MCF 10A (cell line): ENCODE data around the gene EEF1A2. TPM values are rescaled to one million over a fixed set of nuclear protein-coding genes. Genes with fewer than 3 reads are reported as not detected.

ENCODE experiments used
- BruUV-seq: library from RNA; stranded (reverse); fragments of 400-500 nt; replicated peaks from 2 replicates; lab custom pipeline; 2021; lab: Mats Ljungman, UMichigan
- CTCF ChIA-PET: fragments of 300-600 bp; sonication (Branson Sonifier 250); formaldehyde crosslinking; extraction: SDS; loops from one replicate; lab custom pipeline; 2021; ENCODE audit warnings: antibody characterized with exemption, inconsistent platforms; lab: Yijun Ruan, JAX
- POLR2A ChIA-PET: fragments of 300-600, 350-650 bp; sonication (Branson Sonifier 250); formaldehyde crosslinking; extraction: SDS; loops from one replicate; lab custom pipeline; 2020; ENCODE audit warnings: antibody characterized with exemption, inconsistent platforms; lab: Yijun Ruan, JAX
- DNase-seq: peaks from one replicate; pipeline ENCODE4 v3.0.0-alpha.2; 2018; ENCODE audit not compliant: unreplicated experiment
- H3K27ac Mint-ChIP-seq: one replicate; pipeline ENCODE4 v1.8.0; 2022; ENCODE audit warnings: mild to moderate bottlenecking, low read depth, mixed read lengths; ENCODE audit not compliant: unreplicated experiment
- H3K27me3 Mint-ChIP-seq: one replicate; pipeline ENCODE4 v1.8.0; 2022; ENCODE audit warnings: mixed read lengths; ENCODE audit not compliant: insufficient read depth, unreplicated experiment
- H3K36me3 Mint-ChIP-seq: one replicate; pipeline ENCODE4 v1.8.0; 2022; ENCODE audit warnings: mild to moderate bottlenecking, moderate library complexity, mixed read lengths; ENCODE audit not compliant: insufficient read depth, unreplicated experiment
- H3K4me1 Mint-ChIP-seq: one replicate; pipeline ENCODE4 v1.8.0; 2022; ENCODE audit warnings: mixed read lengths; ENCODE audit not compliant: insufficient read depth, unreplicated experiment
- H3K4me3 Mint-ChIP-seq: one replicate; pipeline ENCODE4 v1.8.0; 2022; ENCODE audit warnings: mild to moderate bottlenecking, moderate library complexity, mixed read lengths; ENCODE audit not compliant: unreplicated experiment
- H3K9me3 Mint-ChIP-seq: one replicate; pipeline ENCODE4 v1.8.0; 2022; ENCODE audit warnings: mixed read lengths; ENCODE audit not compliant: unreplicated experiment
- CTCF ChIP-seq: fragments of 200-600 bp; IDR thresholded peaks from one replicate; pipeline ENCODE4 v1.8.0; 2022; ENCODE audit warnings: antibody characterized with exemption, mild to moderate bottlenecking; ENCODE audit not compliant: unreplicated experiment
- intact Hi-C: fragments of 100-400 bp; cut with micrococcal nuclease; formaldehyde crosslinking; loops from 2 replicates; pipeline ENCODE4 v1.14.1; 2022
- total RNA-seq: library from RNA; stranded (reverse); gene quantifications from 2 replicates; pipeline ENCODE4 v1.2.3, GENCODE V29; 2022

EEF1A2 gene
- total RNA-seq, 1 experiment from 2014 or later, result 3.3 TPM

DNA sequence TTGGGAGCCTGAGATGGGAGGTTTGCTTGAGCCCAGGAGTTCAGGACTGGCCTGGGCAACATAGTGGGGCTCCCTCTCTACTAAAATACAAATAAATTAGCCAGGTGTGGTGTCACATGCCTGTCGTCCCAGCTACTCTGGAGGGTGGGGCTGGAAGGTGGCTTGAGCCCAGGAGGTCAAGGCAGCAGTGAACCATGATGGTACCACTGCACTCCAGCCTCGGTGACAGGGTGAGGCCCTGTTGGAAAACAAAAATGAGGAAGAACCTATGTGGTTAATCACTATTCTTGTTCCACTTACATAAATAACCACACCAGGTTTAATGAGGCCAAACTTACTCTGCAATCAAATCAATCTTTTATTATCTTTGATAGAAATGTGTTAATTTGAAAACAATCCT is 27.1 kb upstream of the EEF1A2 start:
- intact Hi-C loops, result no loop called here
- no peak overlapping the region for H3K27ac Mint-ChIP-seq

GRCh38 chr20:63525185-63525584 is 26.3 kb upstream of the EEF1A2 start:
- Mint-ChIP-seq H3K27me3 (no peaks in the 10 kb centered on the region), H3K9me3 (no peaks in the 10 kb centered on the region), H3K36me3 (peaks cover 34% of the 10 kb centered on the region), H3K27ac (no peak overlapping the region), H3K4me3 (no peak overlapping the region), H3K4me1 (no peaks in the 10 kb centered on the region)
- DNase-seq, result no peak
- POLR2A ChIA-PET, result interaction anchor here (0.7 to 5.1 kb wide), 3 partner anchors 9 to 455 kb away, joined by 3 to 38 read pairs (median 3); partner anchors contain the start of gene PTK6
- intact Hi-C loops, result no loop called here
- CTCF ChIA-PET, result no interaction called here
- BruUV-seq, result no TSS peak
- no peak for TF ChIP-seq CTCF

More for the DNA sequence above, 27.1 kb upstream of the EEF1A2 start:
- Mint-ChIP-seq H3K9me3 (no peaks in the 10 kb centered on the region), H3K27me3 (no peaks in the 10 kb centered on the region), H3K36me3 (peaks cover 34% of the 10 kb centered on the region), H3K4me1 (no peaks in the 10 kb centered on the region), H3K4me3 (no peak overlapping the region)
- no peak for DNase-seq
- POLR2A ChIA-PET, result interaction anchor here (0.7 to 5.1 kb wide), 3 partner anchors 8 to 313 kb away, joined by 3 to 38 read pairs (median 4); partner anchors contain the start of gene PTK6
- no peak for TF ChIP-seq CTCF
- BruUV-seq, result no TSS peak
- CTCF ChIA-PET, result interaction anchor here (0.6 kb wide), 1 partner anchor 9 kb away, joined by 3 read pairs; no protein-coding TSS in a partner anchor

DNA sequence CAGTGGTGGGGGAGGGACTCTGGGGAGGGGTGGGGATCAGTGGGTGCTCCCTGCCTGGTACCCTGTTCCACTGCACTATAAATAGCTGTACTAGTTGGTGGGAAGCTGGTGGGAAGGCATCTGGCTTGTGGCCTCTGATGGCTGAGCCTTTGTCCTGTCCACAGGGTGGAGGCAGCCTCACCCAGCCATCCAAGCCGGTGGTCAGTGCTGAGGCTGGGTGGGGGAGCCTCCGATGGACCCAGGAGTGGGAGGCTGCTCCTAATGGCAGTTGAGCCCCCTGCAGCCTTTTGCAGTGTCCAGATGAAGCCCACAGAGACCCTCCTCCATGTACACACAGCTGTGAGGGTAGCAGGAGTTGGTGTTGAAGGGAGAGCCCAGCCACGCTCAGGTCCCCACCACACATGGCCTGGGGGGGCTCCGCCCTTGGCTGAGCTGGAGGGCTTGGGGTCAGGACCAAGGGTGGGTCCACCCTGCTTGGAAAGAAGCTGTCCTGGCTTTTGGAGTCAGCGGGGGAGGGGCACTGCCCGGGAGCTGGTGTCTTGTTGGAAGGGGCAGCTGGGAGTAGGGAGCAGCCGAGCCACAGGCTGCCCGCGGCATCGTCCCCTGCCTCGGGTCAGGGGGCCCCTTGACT is 24.2 kb upstream of the EEF1A2 start:
- peaks cover 34% of the 10 kb centered on the region for H3K36me3 Mint-ChIP-seq
- intact Hi-C loops, result no loop called here
- no peak for TF ChIP-seq CTCF
- H3K4me1 Mint-ChIP-seq, result no peaks in the 10 kb centered on the region
- no peak for DNase-seq
- no TSS peak for BruUV-seq
- no peak overlapping the region for H3K4me3 Mint-ChIP-seq
- no peak overlapping the region for H3K27ac Mint-ChIP-seq
- ChIA-PET POLR2A (interaction anchor here (5.4 kb wide), 1 partner anchor 11 kb away, joined by 124 read pairs; the partner anchor contains the start of gene PTK6), CTCF (interaction anchor here (0.6 to 4.1 kb wide), 6 partner anchors 14 to 562 kb away, joined by 3 to 20 read pairs (median 4); partner anchors contain the start of gene PTK6)
- H3K27me3 Mint-ChIP-seq, result no peaks in the 10 kb centered on the region
- no peaks in the 10 kb centered on the region for H3K9me3 Mint-ChIP-seq

GRCh38 chr20:63522091-63522868 is 23.4 kb upstream of the EEF1A2 start:
- Mint-ChIP-seq H3K27me3 (no peaks in the 10 kb centered on the region), H3K4me1 (no peaks in the 10 kb centered on the region), H3K4me3 (peak overlapping the region; percentile 83), H3K36me3 (peaks cover 34% of the 10 kb centered on the region), H3K9me3 (no peaks in the 10 kb centered on the region), H3K27ac (no peak overlapping the region)
- POLR2A ChIA-PET, result interaction anchor here (0.5 to 5.4 kb wide), 12 partner anchors 12 to 757 kb away, joined by 3 to 124 read pairs (median 4); partner anchors contain the start of genes PRPF6, PTK6, RTEL1 and SAMD10
- no TSS peak for BruUV-seq
- CTCF ChIA-PET, result interaction anchor here (0.5 to 4.1 kb wide), 11 partner anchors 12 to 563 kb away, joined by 3 to 20 read pairs (median 4); partner anchors contain the start of gene PTK6
- TF ChIP-seq CTCF, result no peak
- intact Hi-C loops, result no loop called here
- DNase-seq, result no peak
